ENCODE results near the gene C2CD4C. TPM values are rescaled to one million over a fixed set of nuclear protein-coding genes. Genes with fewer than 3 reads are reported as not detected.

The C2CD4C gene
- total RNA-seq, 3 donors from 2014 or later (not counting 1 experiment from before 2014, with no cell fraction given) = not detected

DNA sequence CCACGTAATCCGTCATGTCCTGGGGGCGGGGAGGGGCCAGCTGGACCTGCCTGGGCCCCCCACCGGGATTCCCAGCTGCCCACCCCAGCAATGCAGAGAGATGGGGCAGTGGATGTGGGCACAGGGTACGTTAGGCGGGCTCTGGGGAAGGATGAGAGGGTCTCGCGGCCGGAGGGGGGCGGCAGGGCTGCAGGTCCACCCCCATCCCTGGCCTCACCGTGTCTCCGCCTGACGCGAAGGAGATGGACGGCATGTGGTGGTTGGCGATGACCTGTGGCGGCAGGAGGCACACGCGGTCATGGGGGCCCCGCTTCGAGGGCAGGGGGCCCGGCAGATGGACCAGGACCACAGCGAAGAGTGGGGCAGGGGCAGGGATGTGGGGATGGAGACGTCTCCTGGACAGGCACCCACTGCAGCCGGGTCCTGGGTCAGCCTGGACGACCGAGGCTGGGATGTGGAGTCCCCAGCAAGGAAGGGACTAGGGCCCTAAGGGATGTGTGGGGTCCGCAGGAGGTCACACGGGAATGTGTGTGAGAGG is 27.5 kb upstream of the C2CD4C start:
- 89% methylated on average over 28 of the region's 29 CpGs for WGBS (ENCODE audit: insufficient coverage)

GRCh38 chr19:435707-436412 is 26.9 kb upstream of the C2CD4C start:
- peaks cover 0 to 3% of the 10 kb centered on the region in 2 donors for H3K9me3 Mint-ChIP-seq
- intact Hi-C loops (cut with micrococcal nuclease) = no loop called here
- H3K27me3 Mint-ChIP-seq (ENCODE audit: low read depth in 2 of 2) = peaks cover 0 to 4% of the 10 kb centered on the region in 2 donors
- H3K4me3 Mint-ChIP-seq = no peak overlapping the region
- no peak overlapping the region for H3K4me3 ChIP-seq (ENCODE audit: low read length)
- H3K36me3 ChIP-seq (ENCODE audit: control insufficient read depth, insufficient read depth, low read length) = no peaks in the 10 kb centered on the region
- ATAC-seq (peak in 1 of 3 donors; percentile 27), DNase-seq (no peak)
- H3K27ac Mint-ChIP-seq = no peak overlapping the region
- peaks cover 2% of the 10 kb centered on the region for H3K27me3 ChIP-seq (ENCODE audit: control insufficient read depth, insufficient read depth, low read length)
- H3K4me1 ChIP-seq (ENCODE audit: control insufficient read depth, insufficient read depth, low read length) = no peaks in the 10 kb centered on the region
- no peaks in the 10 kb centered on the region for H3K4me1 Mint-ChIP-seq
- no peaks in the 10 kb centered on the region for H3K9me3 ChIP-seq (ENCODE audit: control insufficient read depth, insufficient read depth, low read length)
- H3K27ac ChIP-seq (ENCODE audit: low read length) = no peak overlapping the region
- TF ChIP-seq, protein P1, sequence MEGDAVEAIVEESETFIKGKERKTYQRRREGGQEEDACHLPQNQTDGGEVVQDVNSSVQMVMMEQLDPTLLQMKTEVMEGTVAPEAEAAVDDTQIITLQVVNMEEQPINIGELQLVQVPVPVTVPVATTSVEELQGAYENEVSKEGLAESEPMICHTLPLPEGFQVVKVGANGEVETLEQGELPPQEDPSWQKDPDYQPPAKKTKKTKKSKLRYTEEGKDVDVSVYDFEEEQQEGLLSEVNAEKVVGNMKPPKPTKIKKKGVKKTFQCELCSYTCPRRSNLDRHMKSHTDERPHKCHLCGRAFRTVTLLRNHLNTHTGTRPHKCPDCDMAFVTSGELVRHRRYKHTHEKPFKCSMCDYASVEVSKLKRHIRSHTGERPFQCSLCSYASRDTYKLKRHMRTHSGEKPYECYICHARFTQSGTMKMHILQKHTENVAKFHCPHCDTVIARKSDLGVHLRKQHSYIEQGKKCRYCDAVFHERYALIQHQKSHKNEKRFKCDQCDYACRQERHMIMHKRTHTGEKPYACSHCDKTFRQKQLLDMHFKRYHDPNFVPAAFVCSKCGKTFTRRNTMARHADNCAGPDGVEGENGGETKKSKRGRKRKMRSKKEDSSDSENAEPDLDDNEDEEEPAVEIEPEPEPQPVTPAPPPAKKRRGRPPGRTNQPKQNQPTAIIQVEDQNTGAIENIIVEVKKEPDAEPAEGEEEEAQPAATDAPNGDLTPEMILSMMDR (IDR thresholded peaks at IDR 0.05) = no peak
- 79% methylated on average over 32 of the region's 33 CpGs for WGBS (ENCODE audit: insufficient coverage)
- H3K36me3 Mint-ChIP-seq = no peaks in the 10 kb centered on the region

More for the DNA sequence above, 27.5 kb upstream of the C2CD4C start:
- Mint-ChIP-seq H3K27me3 (ENCODE audit: low read depth in 2 of 2) (peaks cover 0 to 6% of the 10 kb centered on the region in 2 donors), H3K4me1 (no peaks in the 10 kb centered on the region), H3K27ac (no peak overlapping the region), H3K36me3 (no peaks in the 10 kb centered on the region), H3K9me3 (no peaks in the 10 kb centered on the region), H3K4me3 (no peak overlapping the region)
- intact Hi-C loops (cut with micrococcal nuclease) = no loop called here
- Histone ChIP-seq H3K9me3 (ENCODE audit: control insufficient read depth, insufficient read depth, low read length) (no peaks in the 10 kb centered on the region), H3K27me3 (ENCODE audit: control insufficient read depth, insufficient read depth, low read length) (peaks cover 7% of the 10 kb centered on the region), H3K36me3 (ENCODE audit: control insufficient read depth, insufficient read depth, low read length) (no peaks in the 10 kb centered on the region), H3K4me3 (ENCODE audit: low read length) (no peak overlapping the region), H3K27ac (ENCODE audit: low read length) (no peak overlapping the region), H3K4me1 (ENCODE audit: control insufficient read depth, insufficient read depth, low read length) (no peaks in the 10 kb centered on the region)
- TF ChIP-seq, protein P1 (IDR thresholded peaks at IDR 0.05) = no peak
- peak in 1 of 3 donors; percentile 14 for ATAC-seq
- DNase-seq = no peak

DNA sequence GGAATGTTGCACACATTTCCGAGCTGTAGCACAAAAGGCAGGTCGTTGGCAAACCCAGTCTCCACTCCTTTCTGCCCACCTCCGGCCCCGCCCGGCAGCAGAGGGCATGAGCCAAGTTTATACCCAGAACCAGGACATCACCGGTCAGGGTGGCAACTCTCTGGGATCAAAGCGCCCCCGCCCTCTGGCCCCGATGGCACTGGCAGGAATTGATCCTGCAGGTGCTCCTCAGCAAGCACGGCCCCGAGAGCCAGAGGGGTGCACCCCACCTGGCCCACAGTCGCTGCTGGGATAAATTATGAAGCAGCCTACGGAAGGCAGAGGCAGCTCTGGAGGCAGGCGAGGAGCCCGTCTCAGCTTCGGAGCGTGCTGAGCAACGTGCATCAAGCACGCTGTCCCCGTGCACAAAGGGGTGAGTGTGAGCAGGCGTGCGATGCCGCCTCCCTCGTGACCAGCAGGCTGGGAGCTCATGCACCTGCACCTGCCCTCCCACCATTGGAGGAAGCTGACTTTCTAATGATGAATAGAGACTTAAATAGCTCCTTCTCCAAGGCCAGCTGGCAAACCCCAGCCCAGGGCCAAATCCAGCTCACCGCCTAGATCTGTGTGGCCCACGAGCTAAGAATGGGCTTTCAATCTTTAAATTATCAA is 26.2 kb upstream of the C2CD4C start:
- H3K4me3 Mint-ChIP-seq = no peak overlapping the region
- no peaks in the 10 kb centered on the region for H3K36me3 Mint-ChIP-seq
- ATAC-seq = peak in 1 of 3 donors; percentile 17
- intact Hi-C loops (cut with micrococcal nuclease) = no loop called here
- WGBS (ENCODE audit: insufficient coverage) = 86% methylated on average over 26 of the region's 26 CpGs
- no peak overlapping the region for H3K27ac Mint-ChIP-seq
- H3K9me3 ChIP-seq (ENCODE audit: control insufficient read depth, insufficient read depth, low read length) = no peaks in the 10 kb centered on the region
- H3K27me3 ChIP-seq (ENCODE audit: control insufficient read depth, insufficient read depth, low read length) = no peaks in the 10 kb centered on the region
- H3K27me3 Mint-ChIP-seq (ENCODE audit: low read depth in 2 of 2) = peaks cover 0 to 4% of the 10 kb centered on the region in 2 donors
- H3K4me1 ChIP-seq (ENCODE audit: control insufficient read depth, insufficient read depth, low read length) = no peaks in the 10 kb centered on the region
- TF ChIP-seq, protein P1 (IDR thresholded peaks at IDR 0.05) = no peak
- H3K27ac ChIP-seq (ENCODE audit: low read length) = no peak overlapping the region
- H3K4me1 Mint-ChIP-seq = no peaks in the 10 kb centered on the region
- H3K9me3 Mint-ChIP-seq = peaks cover 0 to 4% of the 10 kb centered on the region in 2 donors
- no peak for DNase-seq
- no peak overlapping the region for H3K4me3 ChIP-seq (ENCODE audit: low read length)
- H3K36me3 ChIP-seq (ENCODE audit: control insufficient read depth, insufficient read depth, low read length) = no peaks in the 10 kb centered on the region

Measured in natural killer cell (primary cell).